HepG2 (cell line): ENCODE results near the gene NT5C1B. TPM values are rescaled to one million over a fixed set of nuclear protein-coding genes. Genes with fewer than 3 reads are reported as not detected.

ENCODE experiments used
- ATAC-seq: fragments of 200-7000 bp; cut with Tn5 transposase; 3 replicates; pipeline ENCODE4 v1.9.1; 2020; ENCODE audit warnings: mild to moderate bottlenecking, moderate library complexity
- BruUV-seq: library from RNA; stranded (reverse); fragments of 400-500 nt; replicated peaks from 2 replicates; lab custom pipeline; 2021; lab: Mats Ljungman, UMichigan
- CTCF ChIA-PET: fragments of 300-600 bp; formaldehyde crosslinking; extraction: SDS; loops from one replicate; lab custom pipeline; 2021; ENCODE audit warnings: low total read pairs, inconsistent platforms, low intra/inter-chr PET ratio; lab: Yijun Ruan, JAX
- POLR2A ChIA-PET: fragments of 350-600 bp; sonication (Branson Sonifier 250); formaldehyde crosslinking; loops from one replicate; lab custom pipeline; 2020; ENCODE audit warnings: antibody characterized with exemption, inconsistent platforms; lab: Yijun Ruan, JAX
- DNase-seq: peaks from one replicate; pipeline ENCODE4 v3.0.0-alpha.2; 2015; ENCODE audit warnings: low spot score
- FAIRE-seq: peaks from 3 replicates; lab custom pipeline; 2011; peaks lifted over from hg19 to GRCh38; lab: Jason Lieb, UNC
- H2AFZ ChIP-seq: one replicate; pipeline ENCODE4 v1.6.1; 2011; ENCODE audit warnings: low read length, inconsistent platforms
- H3K27ac ChIP-seq: fragments of 300-600 bp; 3 replicates; pipeline ENCODE4 v1.8.0; 2011; ENCODE audit warnings: mixed run types, mild to moderate bottlenecking, mixed read lengths, low read length, inconsistent platforms; ENCODE audit not compliant: insufficient read depth; ENCODE audit errors: extremely low read length
- H3K27me3 ChIP-seq, 2 experiments: fragments of 200-600 bp in 1 of 2; 2 replicates in 1 of 2; 3 replicates in 1 of 2; pipeline versions ENCODE4 v1.6.0 to v1.8.0; 2011; ENCODE audit warnings: low read length in 2 of 2, mild to moderate bottlenecking in 2 of 2, moderate library complexity in 2 of 2, inconsistent platforms in 1 of 2; ENCODE audit not compliant: insufficient read depth in 2 of 2, control insufficient read depth in 1 of 2
- H3K36me3 ChIP-seq, 2 experiments: fragments of 200-600 bp in 1 of 2; replicated peaks in 1 of 2; 2 replicates in 1 of 2; 3 replicates in 1 of 2; pipeline versions ENCODE4 v1.5.1 to v1.8.0; 2011; ENCODE audit warnings: low read length in 2 of 2, inconsistent platforms in 1 of 2; ENCODE audit not compliant: insufficient read depth in 2 of 2, control insufficient read depth in 1 of 2
- H3K4me1 ChIP-seq: 2 replicates; pipeline ENCODE4 v1.5.1; 2012; ENCODE audit warnings: low read length, inconsistent platforms; ENCODE audit not compliant: insufficient read depth
- H3K4me2 ChIP-seq: 2 replicates; pipeline ENCODE4 v1.6.0; 2011; ENCODE audit warnings: low read depth, low read length, inconsistent platforms
- H3K4me3 ChIP-seq, 3 experiments: fragments of 200-600 bp in 1 of 3; sonication (generic), shearing (Covaris generic) in 1 of 3; replicated peaks in 1 of 3; 2 replicates each; pipeline ENCODE4 v1.5.1; 2011 to 2016; ENCODE audit warnings: low read length in 3 of 3, inconsistent platforms in 2 of 3, low read depth in 2 of 3, mild to moderate bottlenecking in 2 of 3, control low read depth in 1 of 3, mixed read lengths in 1 of 3; ENCODE audit not compliant: insufficient read depth in 1 of 3
- H3K79me2 ChIP-seq: one replicate; pipeline ENCODE4 v1.6.1; 2011; ENCODE audit warnings: low read length, inconsistent platforms; ENCODE audit not compliant: insufficient read depth
- H3K9ac ChIP-seq: 2 replicates; pipeline ENCODE4 v1.6.0; 2011; ENCODE audit warnings: mild to moderate bottlenecking, low read depth, low read length, inconsistent platforms; ENCODE audit not compliant: insufficient read depth
- H3K9me3 ChIP-seq: 2 replicates; pipeline ENCODE4 v1.5.1; 2012; ENCODE audit warnings: mild to moderate bottlenecking, low read length
- H4K20me1 ChIP-seq: 2 replicates; pipeline ENCODE4 v1.6.0; 2011; ENCODE audit warnings: inconsistent platforms, mild to moderate bottlenecking, low read length, moderate library complexity; ENCODE audit not compliant: insufficient read depth
- SCMH1 ChIP-seq: sonication (generic); formaldehyde crosslinking; IDR thresholded peaks from 2 replicates; pipeline ENCODE4 v1.9.0; 2021; ENCODE audit warnings: missing genetic modification reagents, mild to moderate bottlenecking, borderline replicate concordance
- ZNF18 ChIP-seq: sonication (generic); formaldehyde crosslinking; IDR thresholded peaks from 2 replicates; pipeline ENCODE4 v1.8.0; 2022; ENCODE audit warnings: mild to moderate bottlenecking, missing genetic modification reagents; ENCODE audit not compliant: insufficient replicate concordance
- ZNF546 ChIP-seq: sonication (generic); formaldehyde crosslinking; conservative IDR thresholded peaks from 2 replicates; pipeline ENCODE4 v1.8.1; 2023; ENCODE audit warnings: mild to moderate bottlenecking, missing genetic modification reagents
- whole genome bisulfite sequencing: methylation state at CpG from one replicate; pipeline ENCODE4 v1.1.6; 2017; ENCODE audit warnings: low lambda C conversion rate; 5-methylcytosine and 5-hydroxymethylcytosine counted together
- in situ Hi-C: cut with HindIII; loops from 2 replicates; pipeline ENCODE4 v1.10.0; 2017; ENCODE audit warnings: low pct_unique_long_range_greater_than_20kb; ENCODE audit not compliant: extremely low pct_ligation_motif_present
- intact Hi-C: fragments of 100-400 bp; cut with micrococcal nuclease; formaldehyde crosslinking; loops from one replicate; pipeline ENCODE4 v1.10.0; 2022; ENCODE audit not compliant: unreplicated experiment
- polyA plus RNA-seq, 8 experiments: library from polyadenylated mRNA; depleted of rRNA in 3 of 8; stranded (reverse) in 7 of 8; unstranded in 1 of 8; fragments of >200 nt; fragmentation: Illumina TruSeq in 4 of 8; extraction: Trizol in 4 of 8; gene quantifications; 2 replicates each; pipeline versions ENCODE4 v1.2.1 to v1.2.3, GENCODE V29; 2011 to 2016; ENCODE audit warnings: low read depth in 4 of 8, missing spikeins in 1 of 8, mixed read lengths in 1 of 8; ENCODE audit not compliant: insufficient read depth in 1 of 8
- total RNA-seq, 5 experiments: library from RNA; depleted of rRNA; stranded (reverse); fragments of >200 nt; fragmentation: Illumina TruSeq; extraction: Trizol; gene quantifications; 2 replicates each; pipeline ENCODE4 v1.2.3, GENCODE V29; 2016; ENCODE audit warnings: low read depth in 1 of 5

The NT5C1B gene
- total and polyA plus RNA-seq, 2 of the 13 experiments (the other 11 are each of a cell fraction or from before 2014, with no cell fraction given): not detected

GRCh38 chr2:18522484-18523146 lies 66.8 kb downstream of the NT5C1B start:
- Histone ChIP-seq H3K9ac (no peak overlapping the region), H3K27me3 (peaks cover 2 to 9% of the 10 kb centered on the region in 2 experiments; a peak in 4 of 5 replicates), H3K9me3 (no peaks in the 10 kb centered on the region), H3K4me1 (no peaks in the 10 kb centered on the region), H3K27ac (no peak overlapping the region), H2AFZ (no peak overlapping the region), H3K36me3 (no peaks in the 10 kb centered on the region), H3K4me3 (no peak overlapping the region), H3K4me2 (no peak overlapping the region), H4K20me1 (no peaks in the 10 kb centered on the region)
- 39% methylated on average over 2 of the region's 2 CpGs for WGBS
- intact Hi-C loops (loop anchor here (5.0 to 10.0 kb wide), 2 partner anchors 310 to 362 kb away; no protein-coding TSS in a partner anchor), in situ Hi-C loops (loop anchor here (5.0 kb wide), 3 partner anchors 225 to 1340 kb away; no protein-coding TSS in a partner anchor)
- ATAC-seq (no peak), DNase-seq (no peak)
- POLR2A ChIA-PET: interaction anchor here (1.2 kb wide), 1 partner anchor 38 kb away, joined by 3 read pairs; the partner anchor contains the start of gene RDH14
- no peak for TF ChIP-seq ZNF18 (CRISPR knock-in tag)
- TF ChIP-seq ZNF546 (CRISPR knock-in tag): no peak
- TF ChIP-seq SCMH1 (CRISPR knock-in tag): no peak
- TF ChIP-seq, all 625 proteins: peak for 0
- CTCF ChIA-PET: no interaction called here
- no peak for FAIRE-seq
- no TSS peak for BruUV-seq
- H3K79me2 ChIP-seq: no peaks in the 10 kb centered on the region
